Osteoblast (primary cell): ENCODE data around the gene GRIN2A. TPM values are rescaled to one million over a fixed set of nuclear protein-coding genes. Genes with fewer than 3 reads are reported as not detected.

Experiments used
- DNase-seq: peaks from one replicate; pipeline ENCODE4 v3.0.0; 2011; ENCODE audit warnings: low spot score, mixed read lengths; ENCODE audit not compliant: insufficient read length; ENCODE audit errors: missing footprints
- H2AFZ ChIP-seq: 2 replicates; pipeline ENCODE4 v1.6.0; 2011; ENCODE audit warnings: mild to moderate bottlenecking, low read length
- H3K27ac ChIP-seq: 2 replicates; pipeline ENCODE4 v1.5.1; 2011; ENCODE audit warnings: mild to moderate bottlenecking, low read depth, low read length, moderate library complexity
- H3K27me3 ChIP-seq: 2 replicates; pipeline ENCODE4 v1.6.0; 2012; ENCODE audit warnings: mild to moderate bottlenecking, control low read depth, inconsistent platforms, low read length, moderate library complexity; ENCODE audit not compliant: insufficient read depth
- H3K36me3 ChIP-seq: 2 replicates; pipeline ENCODE4 v1.5.1; 2011; ENCODE audit warnings: mild to moderate bottlenecking, low read length, control low read depth, moderate library complexity; ENCODE audit not compliant: insufficient read depth
- H3K4me1 ChIP-seq: 2 replicates; pipeline ENCODE4 v1.5.1; 2011; ENCODE audit warnings: mild to moderate bottlenecking, low read length, control low read depth, moderate library complexity; ENCODE audit not compliant: insufficient read depth
- H3K4me2 ChIP-seq: 2 replicates; pipeline ENCODE4 v1.6.0; 2011; ENCODE audit warnings: mild to moderate bottlenecking, low read length; ENCODE audit not compliant: insufficient read depth
- H3K4me3 ChIP-seq: fragments of 200-600 bp; sonication (generic); 3 replicates; pipeline ENCODE4 v1.5.1; 2012; ENCODE audit warnings: mild to moderate bottlenecking, low read length, inconsistent platforms; ENCODE audit not compliant: insufficient read depth
- H3K79me2 ChIP-seq: 2 replicates; pipeline ENCODE4 v1.6.0; 2012; ENCODE audit warnings: mild to moderate bottlenecking, low read length, control low read depth, inconsistent platforms; ENCODE audit not compliant: insufficient read depth
- H3K9me3 ChIP-seq: 2 replicates; pipeline ENCODE4 v1.5.1; 2011; ENCODE audit warnings: low read depth, low read length, control low read depth
- H4K20me1 ChIP-seq: 2 replicates; pipeline ENCODE4 v1.6.0; 2012; ENCODE audit warnings: mild to moderate bottlenecking, low read length, control low read depth; ENCODE audit not compliant: insufficient read depth
- total RNA-seq: library from RNA; depleted of rRNA; stranded (reverse); fragments of >200 nt; gene quantifications from 2 replicates; pipeline ENCODE4 v1.2.3, GENCODE V29; 2012
- TF ChIP-seq, protein P1 (sequence below): IDR thresholded peaks from 2 replicates; pipeline ENCODE4 v1.5.1; 2011; ENCODE audit warnings: mild to moderate bottlenecking, low read depth, low read length, moderate library complexity; ENCODE audit errors: extremely low read depth

The GRIN2A gene
- total RNA-seq, 1 donor: 0.72 TPM

DNA sequence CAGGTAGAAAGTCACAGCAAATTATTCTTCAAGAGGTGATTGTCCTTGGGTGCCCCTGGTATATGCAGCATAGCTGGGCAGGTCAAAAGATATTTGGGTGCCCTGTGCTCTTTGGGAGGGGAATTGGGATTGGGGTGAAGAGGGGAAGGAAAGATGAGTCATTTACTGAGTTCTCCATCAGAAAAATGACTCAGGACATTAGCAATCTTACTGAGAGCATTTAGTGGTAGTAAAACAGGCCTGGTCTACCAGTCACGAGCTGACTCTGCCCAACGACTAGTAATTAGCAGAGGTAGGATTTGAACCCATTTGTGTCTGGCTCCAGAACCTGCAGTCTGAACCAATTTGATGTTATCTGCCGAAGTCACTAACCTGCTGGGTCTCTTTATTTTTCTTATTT, 6.0 kb upstream of the GRIN2A start:
- Histone ChIP-seq H3K4me1 (no peaks in the 10 kb centered on the region), H3K4me3 (no peak overlapping the region), H4K20me1 (no peaks in the 10 kb centered on the region), H3K4me2 (no peak overlapping the region), H3K9me3 (no peaks in the 10 kb centered on the region), H2AFZ (no peak overlapping the region), H3K27ac (no peak overlapping the region), H3K27me3 (peaks cover 12% of the 10 kb centered on the region), H3K36me3 (no peaks in the 10 kb centered on the region), H3K79me2 (no peaks in the 10 kb centered on the region)
- no peak for DNase-seq
- TF ChIP-seq, protein P1, sequence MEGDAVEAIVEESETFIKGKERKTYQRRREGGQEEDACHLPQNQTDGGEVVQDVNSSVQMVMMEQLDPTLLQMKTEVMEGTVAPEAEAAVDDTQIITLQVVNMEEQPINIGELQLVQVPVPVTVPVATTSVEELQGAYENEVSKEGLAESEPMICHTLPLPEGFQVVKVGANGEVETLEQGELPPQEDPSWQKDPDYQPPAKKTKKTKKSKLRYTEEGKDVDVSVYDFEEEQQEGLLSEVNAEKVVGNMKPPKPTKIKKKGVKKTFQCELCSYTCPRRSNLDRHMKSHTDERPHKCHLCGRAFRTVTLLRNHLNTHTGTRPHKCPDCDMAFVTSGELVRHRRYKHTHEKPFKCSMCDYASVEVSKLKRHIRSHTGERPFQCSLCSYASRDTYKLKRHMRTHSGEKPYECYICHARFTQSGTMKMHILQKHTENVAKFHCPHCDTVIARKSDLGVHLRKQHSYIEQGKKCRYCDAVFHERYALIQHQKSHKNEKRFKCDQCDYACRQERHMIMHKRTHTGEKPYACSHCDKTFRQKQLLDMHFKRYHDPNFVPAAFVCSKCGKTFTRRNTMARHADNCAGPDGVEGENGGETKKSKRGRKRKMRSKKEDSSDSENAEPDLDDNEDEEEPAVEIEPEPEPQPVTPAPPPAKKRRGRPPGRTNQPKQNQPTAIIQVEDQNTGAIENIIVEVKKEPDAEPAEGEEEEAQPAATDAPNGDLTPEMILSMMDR: no peak

DNA sequence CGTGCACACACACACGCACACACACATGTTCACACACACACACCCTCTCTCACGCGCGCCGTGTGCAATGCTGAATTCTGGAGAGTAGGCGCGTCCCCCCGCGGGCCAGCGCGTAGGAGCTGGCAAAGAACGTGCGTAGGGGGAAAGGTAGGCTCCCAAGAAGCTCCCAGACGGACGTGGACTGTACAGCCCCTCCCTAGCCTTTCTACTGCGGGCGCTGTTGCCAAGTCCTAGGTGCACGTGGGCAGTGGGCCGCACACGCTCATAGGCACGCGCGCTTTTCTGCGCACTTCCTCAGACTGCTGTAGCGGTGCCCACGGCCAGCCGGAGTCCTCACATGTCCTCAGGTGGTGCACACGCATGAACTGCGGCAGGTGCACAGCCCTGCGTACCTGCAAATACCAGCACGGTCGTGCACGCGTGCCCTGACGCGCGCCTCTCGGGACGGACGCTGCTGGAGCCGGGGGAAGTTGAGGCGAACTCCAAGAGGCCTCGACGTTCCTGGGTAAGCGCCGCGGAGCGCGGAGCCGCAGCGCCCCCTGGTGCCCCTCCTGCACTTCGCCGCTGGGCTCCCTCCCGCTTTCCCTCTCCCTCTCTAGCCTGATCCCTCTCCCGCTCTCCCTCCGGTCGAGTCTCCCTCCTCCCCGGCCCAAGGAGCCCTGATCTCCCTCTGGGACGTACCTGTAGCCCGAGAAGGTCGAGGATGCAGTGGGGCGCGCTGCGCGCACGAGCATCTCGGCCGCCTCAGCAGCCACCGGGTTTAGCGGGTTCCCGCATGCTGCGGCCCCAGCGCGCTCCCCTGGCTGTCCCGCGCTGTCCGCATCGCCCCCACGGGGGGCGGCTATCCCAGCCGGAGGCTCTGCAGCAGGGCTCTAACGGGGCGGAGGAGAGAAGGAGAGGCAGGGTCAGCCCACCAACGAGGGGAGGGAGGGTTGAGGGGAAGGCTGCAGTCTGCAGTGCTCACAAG, 749 bp downstream of the GRIN2A start:
- H3K9me3 ChIP-seq: no peaks in the 10 kb centered on the region
- no peaks in the 10 kb centered on the region for H3K79me2 ChIP-seq
- no peaks in the 10 kb centered on the region for H4K20me1 ChIP-seq
- no peaks in the 10 kb centered on the region for H3K36me3 ChIP-seq
- peak; percentile 99 for DNase-seq
- no peak overlapping the region for H3K4me3 ChIP-seq
- H3K4me2 ChIP-seq: peak overlapping the region; percentile 51
- no peaks in the 10 kb centered on the region for H3K4me1 ChIP-seq
- H3K27me3 ChIP-seq: peaks cover 34% of the 10 kb centered on the region
- H3K27ac ChIP-seq: no peak overlapping the region
- TF ChIP-seq, protein P1: peak; percentile 70
- peak overlapping the region; percentile 29 for H2AFZ ChIP-seq

DNA sequence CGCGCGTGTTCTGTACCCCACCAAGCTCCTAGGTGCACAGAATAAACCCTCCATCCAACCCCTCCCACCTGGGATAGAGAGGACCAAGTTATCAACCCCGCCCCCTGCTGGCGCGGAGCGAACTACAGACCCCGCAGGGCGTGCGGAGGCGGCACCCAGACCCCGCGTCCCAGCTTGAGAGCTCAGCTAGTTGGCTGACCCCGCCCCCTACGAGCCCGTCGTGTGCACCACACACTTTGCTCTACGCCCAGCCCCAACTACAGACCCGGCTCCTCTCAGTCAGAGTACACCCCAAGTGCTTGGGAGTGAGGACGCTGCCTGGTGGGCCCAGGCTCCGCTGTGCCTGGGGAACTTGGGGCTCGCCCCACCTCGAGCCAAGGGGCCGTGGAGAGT, 1.5 kb downstream of the GRIN2A start:
- H3K4me2 ChIP-seq: no peak overlapping the region
- no peaks in the 10 kb centered on the region for H3K79me2 ChIP-seq
- DNase-seq: peak; percentile 64
- H3K4me1 ChIP-seq: no peaks in the 10 kb centered on the region
- peaks cover 34% of the 10 kb centered on the region for H3K27me3 ChIP-seq
- no peaks in the 10 kb centered on the region for H3K36me3 ChIP-seq
- no peaks in the 10 kb centered on the region for H3K9me3 ChIP-seq
- H3K4me3 ChIP-seq: no peak overlapping the region
- H2AFZ ChIP-seq: no peak overlapping the region
- no peak overlapping the region for H3K27ac ChIP-seq
- TF ChIP-seq, protein P1: peak; percentile 21
- H4K20me1 ChIP-seq: no peaks in the 10 kb centered on the region

DNA sequence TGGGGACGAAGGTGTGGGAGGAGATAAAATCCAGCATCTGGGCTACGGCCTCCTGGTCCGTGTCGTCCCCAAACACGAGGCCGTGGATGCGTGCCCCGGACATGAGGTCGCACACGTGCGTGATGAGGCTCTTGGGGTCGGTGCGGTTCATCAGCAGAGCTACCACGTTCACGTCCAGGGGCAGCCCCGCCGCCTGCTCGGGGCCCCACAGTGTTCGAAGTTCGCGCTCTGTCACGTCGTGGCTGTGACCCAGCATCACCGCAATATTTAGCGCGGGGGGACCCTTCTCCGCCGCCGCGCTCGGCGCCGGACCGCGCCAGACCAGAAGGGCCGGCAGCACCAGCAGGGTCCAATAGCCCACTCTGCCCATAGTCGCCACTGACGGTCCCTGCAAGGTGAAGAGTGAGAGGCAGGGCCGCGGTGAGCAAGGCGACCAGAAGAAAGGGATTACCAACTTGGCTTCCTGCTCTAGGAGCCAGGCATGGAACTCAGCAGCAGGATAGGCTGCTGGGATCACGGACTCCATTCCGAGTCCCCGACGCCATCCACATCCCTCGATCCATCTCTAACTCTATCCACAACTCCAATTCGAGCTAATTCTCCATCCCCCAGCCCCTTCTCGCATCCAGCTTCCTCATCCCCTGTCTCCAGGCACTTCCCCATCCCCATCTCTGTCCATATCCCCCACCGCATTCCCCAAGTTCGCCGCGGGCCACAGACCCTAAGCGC, 2.0 kb downstream of the GRIN2A start:
- H3K4me3 ChIP-seq: no peak overlapping the region
- no peaks in the 10 kb centered on the region for H3K36me3 ChIP-seq
- no peaks in the 10 kb centered on the region for H3K4me1 ChIP-seq
- no peak overlapping the region for H3K4me2 ChIP-seq
- no peak for DNase-seq
- peaks cover 34% of the 10 kb centered on the region for H3K27me3 ChIP-seq
- no peaks in the 10 kb centered on the region for H3K9me3 ChIP-seq
- no peaks in the 10 kb centered on the region for H3K79me2 ChIP-seq
- H3K27ac ChIP-seq: no peak overlapping the region
- TF ChIP-seq, protein P1: no peak
- H2AFZ ChIP-seq: no peak overlapping the region
- H4K20me1 ChIP-seq: no peaks in the 10 kb centered on the region
